ENCODE measurements around the gene CROCC2.

DNA sequence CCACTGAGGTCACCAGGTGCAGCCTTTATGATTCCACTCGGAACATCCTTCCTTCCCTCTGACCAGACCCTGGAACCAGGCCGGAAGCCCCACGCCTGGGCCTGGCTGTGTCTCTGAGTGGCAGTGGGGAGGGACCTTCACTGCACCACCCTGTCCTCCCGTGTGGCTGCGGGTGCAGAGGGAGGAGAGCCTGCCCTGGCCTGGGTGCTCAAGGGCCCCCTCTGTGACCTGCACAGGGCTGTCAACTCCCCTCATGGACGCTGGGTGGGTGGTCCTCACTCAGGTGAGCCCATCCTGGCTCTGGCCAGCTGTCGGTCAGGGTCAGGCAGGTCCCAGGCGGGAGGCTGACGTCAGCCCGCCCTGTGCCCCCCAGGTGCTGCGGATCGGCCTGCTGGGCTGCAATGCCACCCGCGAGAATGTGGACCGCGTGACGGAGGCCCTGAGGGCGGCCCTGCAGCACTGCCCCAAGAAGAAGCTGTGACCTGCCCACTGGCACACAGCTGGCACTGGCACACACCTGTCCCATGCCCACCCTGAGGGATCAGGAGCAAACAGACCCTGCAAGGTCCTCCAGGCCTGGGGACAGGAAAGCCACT is 27.7 kb upstream of the CROCC2 start:
- TF ChIP-seq, protein P1, sequence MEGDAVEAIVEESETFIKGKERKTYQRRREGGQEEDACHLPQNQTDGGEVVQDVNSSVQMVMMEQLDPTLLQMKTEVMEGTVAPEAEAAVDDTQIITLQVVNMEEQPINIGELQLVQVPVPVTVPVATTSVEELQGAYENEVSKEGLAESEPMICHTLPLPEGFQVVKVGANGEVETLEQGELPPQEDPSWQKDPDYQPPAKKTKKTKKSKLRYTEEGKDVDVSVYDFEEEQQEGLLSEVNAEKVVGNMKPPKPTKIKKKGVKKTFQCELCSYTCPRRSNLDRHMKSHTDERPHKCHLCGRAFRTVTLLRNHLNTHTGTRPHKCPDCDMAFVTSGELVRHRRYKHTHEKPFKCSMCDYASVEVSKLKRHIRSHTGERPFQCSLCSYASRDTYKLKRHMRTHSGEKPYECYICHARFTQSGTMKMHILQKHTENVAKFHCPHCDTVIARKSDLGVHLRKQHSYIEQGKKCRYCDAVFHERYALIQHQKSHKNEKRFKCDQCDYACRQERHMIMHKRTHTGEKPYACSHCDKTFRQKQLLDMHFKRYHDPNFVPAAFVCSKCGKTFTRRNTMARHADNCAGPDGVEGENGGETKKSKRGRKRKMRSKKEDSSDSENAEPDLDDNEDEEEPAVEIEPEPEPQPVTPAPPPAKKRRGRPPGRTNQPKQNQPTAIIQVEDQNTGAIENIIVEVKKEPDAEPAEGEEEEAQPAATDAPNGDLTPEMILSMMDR (IDR thresholded peaks at IDR 0.05 in 4 of 5, conservative IDR thresholded peaks at IDR 0.05 in 1 of 5), result no peak
- no peak for TF ChIP-seq POLR2A (IDR thresholded peaks at IDR 0.05)
